Esophagus muscularis mucosa (tissue), 3 donors: ENCODE measurements around the gene MACROD2.

Experiments
- CTCF ChIP-seq, 3 experiments: fragments of 200-600 bp in 2 of 3; fragments of 450-650 bp in 1 of 3; sonication (generic) in 2 of 3; IDR thresholded peaks; one replicate each; pipeline ENCODE4 v1.5.1; 2017 to 2019; ENCODE audit warnings: antibody characterized with exemption in 3 of 3, mild to moderate bottlenecking in 2 of 3, moderate library complexity in 1 of 3
- POLR2A ChIP-seq: fragments of 450-650 bp; IDR thresholded peaks from one replicate; pipeline ENCODE4 v1.6.1; 2017; ENCODE audit warnings: antibody characterized with exemption, moderate library complexity, mild to moderate bottlenecking, low read depth
- POLR2AphosphoS5 ChIP-seq, 2 donors: sonication (generic); formaldehyde crosslinking; IDR thresholded peaks; one replicate each; pipeline ENCODE4 v1.6.1; 2017; ENCODE audit warnings: antibody characterized with exemption in 2 of 2

- TF ChIP-seq CTCF (IDR thresholded peaks at IDR 0.05) (no peak), POLR2A (no peak), POLR2AphosphoS5 (IDR thresholded peaks at IDR 0.05) (no peak)
Measured at GRCh38 chr20:14069796-14070195, 74.5 kb downstream of the MACROD2 start.
